ENCODE data around the gene FAM53B.

DNA sequence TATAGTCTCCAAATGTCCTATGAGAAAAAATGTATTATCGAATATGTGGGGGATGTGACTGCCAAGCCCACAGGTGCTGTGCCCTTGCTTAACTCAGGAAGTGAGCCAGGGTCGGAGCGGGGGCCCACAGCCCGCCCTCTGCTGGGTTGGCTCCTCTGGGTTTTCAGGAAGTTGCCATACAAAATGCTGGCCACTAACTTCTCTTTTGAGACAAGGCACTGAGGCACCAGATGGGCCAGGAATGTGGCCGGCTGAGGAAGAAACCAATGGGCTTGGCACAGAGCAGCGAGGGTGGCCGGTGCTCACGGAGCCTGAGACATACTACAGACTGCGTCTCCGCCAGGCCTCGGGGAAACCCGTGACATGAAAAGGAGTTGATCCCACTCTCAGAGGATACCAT lies 58.9 kb downstream of the FAM53B start:
- TF ChIP-seq, protein P1, sequence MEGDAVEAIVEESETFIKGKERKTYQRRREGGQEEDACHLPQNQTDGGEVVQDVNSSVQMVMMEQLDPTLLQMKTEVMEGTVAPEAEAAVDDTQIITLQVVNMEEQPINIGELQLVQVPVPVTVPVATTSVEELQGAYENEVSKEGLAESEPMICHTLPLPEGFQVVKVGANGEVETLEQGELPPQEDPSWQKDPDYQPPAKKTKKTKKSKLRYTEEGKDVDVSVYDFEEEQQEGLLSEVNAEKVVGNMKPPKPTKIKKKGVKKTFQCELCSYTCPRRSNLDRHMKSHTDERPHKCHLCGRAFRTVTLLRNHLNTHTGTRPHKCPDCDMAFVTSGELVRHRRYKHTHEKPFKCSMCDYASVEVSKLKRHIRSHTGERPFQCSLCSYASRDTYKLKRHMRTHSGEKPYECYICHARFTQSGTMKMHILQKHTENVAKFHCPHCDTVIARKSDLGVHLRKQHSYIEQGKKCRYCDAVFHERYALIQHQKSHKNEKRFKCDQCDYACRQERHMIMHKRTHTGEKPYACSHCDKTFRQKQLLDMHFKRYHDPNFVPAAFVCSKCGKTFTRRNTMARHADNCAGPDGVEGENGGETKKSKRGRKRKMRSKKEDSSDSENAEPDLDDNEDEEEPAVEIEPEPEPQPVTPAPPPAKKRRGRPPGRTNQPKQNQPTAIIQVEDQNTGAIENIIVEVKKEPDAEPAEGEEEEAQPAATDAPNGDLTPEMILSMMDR (IDR thresholded peaks at IDR 0.05): no peak
- TF ChIP-seq POLR2A (IDR thresholded peaks at IDR 0.05): no peak
